Smooth muscle cell (in vitro differentiated cells): ENCODE measurements around the gene DNAJC1. TPM values are rescaled to one million over a fixed set of nuclear protein-coding genes. Genes with fewer than 3 reads are reported as not detected.
"Not testable (repeated sequence)": the region's sequence is repeated elsewhere in the genome, so short reads cannot be mapped to it uniquely, and the experiment has no call there.

Source experiments
- DNase-seq: peaks from one replicate; lab custom pipeline; 2025; ENCODE audit not compliant: unreplicated experiment; lab: John Stamatoyannopoulos, UW
- H2AFZ ChIP-seq: fragments of 200-600 bp; sonication (generic); 2 replicates; pipeline ENCODE4 v1.6.0; 2016; ENCODE audit warnings: antibody characterized with exemption, low read depth, mild to moderate bottlenecking
- H3F3A ChIP-seq: fragments of 200-600 bp; sonication (generic); 2 replicates; pipeline ENCODE4 v1.6.0; 2017; ENCODE audit warnings: antibody characterized with exemption, low read depth
- H3K27ac ChIP-seq: fragments of 200-600 bp; sonication (generic); 2 replicates; pipeline ENCODE4 v1.5.1; 2016; ENCODE audit warnings: low read depth, mild to moderate bottlenecking
- H3K27me3 ChIP-seq: fragments of 200-600 bp; sonication (generic); 2 replicates; pipeline ENCODE4 v1.6.1; 2016; ENCODE audit warnings: low read depth, mild to moderate bottlenecking
- H3K36me3 ChIP-seq: fragments of 200-600 bp; sonication (generic); 2 replicates; pipeline ENCODE4 v1.5.1; 2016; ENCODE audit warnings: low read depth
- H3K4me1 ChIP-seq: fragments of 200-600 bp; sonication (generic); 2 replicates; pipeline ENCODE4 v1.5.1; 2016; ENCODE audit warnings: low read depth
- H3K4me2 ChIP-seq: fragments of 200-600 bp; sonication (generic); 2 replicates; pipeline ENCODE4 v1.6.0; 2016; ENCODE audit warnings: mild to moderate bottlenecking
- H3K4me3 ChIP-seq: fragments of 200-600 bp; sonication (generic); 2 replicates; pipeline ENCODE4 v1.5.1; 2016; ENCODE audit warnings: mild to moderate bottlenecking
- H3K79me2 ChIP-seq: fragments of 200-600 bp; sonication (generic); 2 replicates; pipeline ENCODE4 v1.6.0; 2016; ENCODE audit warnings: low read depth, mild to moderate bottlenecking
- H3K9ac ChIP-seq: fragments of 200-600 bp; sonication (generic); 2 replicates; pipeline ENCODE4 v1.6.0; 2016; ENCODE audit warnings: low read depth
- H3K9me3 ChIP-seq: fragments of 200-600 bp; sonication (generic); replicated peaks from 2 replicates; pipeline ENCODE4 v1.5.1; 2016; ENCODE audit warnings: low read depth
- H4K20me1 ChIP-seq: fragments of 200-600 bp; sonication (generic); 2 replicates; pipeline ENCODE4 v1.6.0; 2016; ENCODE audit warnings: low read depth
- WGBS: methylation state at CpG from one replicate; pipeline ENCODE4 v1.1.7; 2016; ENCODE audit warnings: low lambda C conversion rate; 5-methylcytosine and 5-hydroxymethylcytosine counted together
- polyA plus RNA-seq: library from polyadenylated mRNA; unstranded; fragments of >200 nt; fragmentation: Nextera tagmentation; extraction: Ambion mirVana; gene quantifications from 2 replicates; pipeline ENCODE4 v1.2.1, GENCODE V29; 2016
- total RNA-seq: library from RNA; depleted of rRNA; stranded (reverse); fragments of >200 nt; gene quantifications from 2 replicates; pipeline ENCODE4 v1.2.3, GENCODE V29; 2014
- TF ChIP-seq, protein P1 (sequence below): fragments of 200-600 bp; sonication (generic); IDR thresholded peaks from 2 replicates; pipeline ENCODE4 v1.5.1; 2017; ENCODE audit warnings: borderline replicate concordance, mild to moderate bottlenecking, antibody characterized with exemption; ENCODE audit not compliant: insufficient read depth, poor library complexity, severe bottlenecking

The DNAJC1 gene
- total and polyA plus RNA-seq, 2 experiments from 2014 or later = 67.0 to 88.5 TPM

GRCh38 chr10:21826725-21827124 is 176.8 kb downstream of the DNAJC1 start:
- H3K4me1 ChIP-seq = no peaks in the 10 kb centered on the region
- no peaks in the 10 kb centered on the region for H3K27me3 ChIP-seq
- peaks cover 57% of the 10 kb centered on the region for H3K9me3 ChIP-seq
- H3K9ac ChIP-seq = no peak overlapping the region
- peaks cover 30% of the 10 kb centered on the region for H3K36me3 ChIP-seq
- no peaks in the 10 kb centered on the region for H4K20me1 ChIP-seq
- no peaks in the 10 kb centered on the region for H3K79me2 ChIP-seq
- H2AFZ ChIP-seq = no peak overlapping the region
- H3K4me3 ChIP-seq = no peak overlapping the region
- no peak overlapping the region for H3K4me2 ChIP-seq
- H3K27ac ChIP-seq = no peak overlapping the region
- TF ChIP-seq, protein P1, sequence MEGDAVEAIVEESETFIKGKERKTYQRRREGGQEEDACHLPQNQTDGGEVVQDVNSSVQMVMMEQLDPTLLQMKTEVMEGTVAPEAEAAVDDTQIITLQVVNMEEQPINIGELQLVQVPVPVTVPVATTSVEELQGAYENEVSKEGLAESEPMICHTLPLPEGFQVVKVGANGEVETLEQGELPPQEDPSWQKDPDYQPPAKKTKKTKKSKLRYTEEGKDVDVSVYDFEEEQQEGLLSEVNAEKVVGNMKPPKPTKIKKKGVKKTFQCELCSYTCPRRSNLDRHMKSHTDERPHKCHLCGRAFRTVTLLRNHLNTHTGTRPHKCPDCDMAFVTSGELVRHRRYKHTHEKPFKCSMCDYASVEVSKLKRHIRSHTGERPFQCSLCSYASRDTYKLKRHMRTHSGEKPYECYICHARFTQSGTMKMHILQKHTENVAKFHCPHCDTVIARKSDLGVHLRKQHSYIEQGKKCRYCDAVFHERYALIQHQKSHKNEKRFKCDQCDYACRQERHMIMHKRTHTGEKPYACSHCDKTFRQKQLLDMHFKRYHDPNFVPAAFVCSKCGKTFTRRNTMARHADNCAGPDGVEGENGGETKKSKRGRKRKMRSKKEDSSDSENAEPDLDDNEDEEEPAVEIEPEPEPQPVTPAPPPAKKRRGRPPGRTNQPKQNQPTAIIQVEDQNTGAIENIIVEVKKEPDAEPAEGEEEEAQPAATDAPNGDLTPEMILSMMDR = no peak
- no peaks in the 10 kb centered on the region for H3F3A ChIP-seq
- 98% methylated on average over 2 of the region's 2 CpGs for WGBS
- no peak for DNase-seq

DNA sequence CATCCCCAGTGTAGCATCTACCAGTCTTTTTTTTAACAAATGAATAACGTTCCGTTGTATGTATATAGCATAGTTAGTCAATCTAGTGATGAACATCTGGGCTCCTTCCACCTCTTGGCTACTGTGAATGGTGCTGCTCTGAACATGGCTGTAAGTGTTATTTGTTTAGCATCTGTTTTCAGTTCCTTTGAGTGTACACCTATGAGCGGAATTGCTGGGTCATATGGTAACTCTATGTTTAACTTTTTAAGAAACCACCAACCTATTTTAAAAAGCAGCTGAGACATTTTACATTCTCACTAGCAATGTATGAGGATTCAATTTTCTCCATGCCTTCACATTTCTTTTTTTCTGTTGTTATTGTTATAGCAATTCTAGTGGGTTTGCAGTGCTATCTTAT is 178.2 kb downstream of the DNAJC1 start:
- Histone ChIP-seq H3K4me2 (no peak overlapping the region), H2AFZ (no peak overlapping the region), H4K20me1 (no peaks in the 10 kb centered on the region), H3K36me3 (peaks cover 30% of the 10 kb centered on the region), H3K27ac (no peak overlapping the region), H3K79me2 (no peaks in the 10 kb centered on the region), H3K4me1 (no peaks in the 10 kb centered on the region), H3K27me3 (no peaks in the 10 kb centered on the region), H3K9ac (no peak overlapping the region), H3F3A (no peaks in the 10 kb centered on the region), H3K4me3 (no peak overlapping the region), H3K9me3 (peaks cover 48% of the 10 kb centered on the region)
- no peak for DNase-seq
- TF ChIP-seq, protein P1 = no peak
- WGBS = 99% methylated on average over 3 of the region's 3 CpGs

GRCh38 chr10:21824409-21824808 is 179.1 kb downstream of the DNAJC1 start:
- no peak overlapping the region for H2AFZ ChIP-seq
- no peak for DNase-seq
- WGBS = 97% methylated on average over 4 of the region's 4 CpGs
- no peak overlapping the region for H3K9ac ChIP-seq
- TF ChIP-seq, protein P1 = no peak
- H4K20me1 ChIP-seq = no peaks in the 10 kb centered on the region
- peaks cover 30% of the 10 kb centered on the region for H3K36me3 ChIP-seq
- H3K4me2 ChIP-seq = no peak overlapping the region
- no peaks in the 10 kb centered on the region for H3K4me1 ChIP-seq
- H3K27ac ChIP-seq = no peak overlapping the region
- H3K27me3 ChIP-seq = no peaks in the 10 kb centered on the region
- no peaks in the 10 kb centered on the region for H3F3A ChIP-seq
- H3K9me3 ChIP-seq = peaks cover 38% of the 10 kb centered on the region
- H3K4me3 ChIP-seq = no peak overlapping the region
- no peaks in the 10 kb centered on the region for H3K79me2 ChIP-seq

DNA sequence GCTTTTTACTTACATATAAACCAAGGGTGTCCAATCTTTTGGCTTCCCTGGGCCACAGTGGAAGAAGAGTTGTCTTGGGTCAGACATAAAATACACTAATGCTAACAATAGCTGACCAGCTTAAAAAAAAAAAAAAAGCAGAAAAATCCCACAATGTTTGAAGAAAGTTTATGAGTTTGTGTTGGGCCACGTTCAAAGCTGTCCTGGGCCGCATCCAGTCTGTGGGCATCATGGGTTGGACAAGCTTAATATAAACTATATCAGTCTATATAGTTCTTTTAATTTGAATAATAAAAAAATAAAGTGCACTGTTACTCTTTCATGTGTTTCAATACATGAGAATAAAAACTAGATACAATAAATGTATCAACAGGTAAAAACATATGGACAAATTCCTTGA is 179.9 kb downstream of the DNAJC1 start:
- no peak overlapping the region for H3K27ac ChIP-seq
- no peaks in the 10 kb centered on the region for H3F3A ChIP-seq
- no peak for DNase-seq
- no peak overlapping the region for H2AFZ ChIP-seq
- no peaks in the 10 kb centered on the region for H3K27me3 ChIP-seq
- no peaks in the 10 kb centered on the region for H3K79me2 ChIP-seq
- H3K36me3 ChIP-seq = peaks cover 30% of the 10 kb centered on the region
- H3K4me3 ChIP-seq = no peak overlapping the region
- H3K9ac ChIP-seq = no peak overlapping the region
- no peak overlapping the region for H3K4me2 ChIP-seq
- TF ChIP-seq, protein P1 = no peak
- H3K9me3 ChIP-seq = peaks cover 32% of the 10 kb centered on the region
- H3K4me1 ChIP-seq = no peaks in the 10 kb centered on the region
- WGBS = 95% methylated on average over 2 of the region's 2 CpGs
- H4K20me1 ChIP-seq = no peaks in the 10 kb centered on the region

- WGBS = 98% methylated on average over 6 of the region's 6 CpGs
- not testable (repeated sequence) for H3K4me3 ChIP-seq, H3K4me1 ChIP-seq, H3K27ac ChIP-seq, H4K20me1 ChIP-seq, H3F3A ChIP-seq, H2AFZ ChIP-seq, H3K4me2 ChIP-seq, H3K9ac ChIP-seq, DNase-seq, H3K27me3 ChIP-seq, H3K79me2 ChIP-seq
- Histone ChIP-seq H3K9me3 (peaks cover 19% of the 10 kb centered on the region), H3K36me3 (peaks cover 18% of the 10 kb centered on the region)
Observed at GRCh38 chr10:21822273-21822672, 181.3 kb downstream of the DNAJC1 start.
